Body of pancreas (tissue), 4 donors: ENCODE results near the gene EOLA2. TPM values are rescaled to one million over a fixed set of nuclear protein-coding genes. Genes with fewer than 3 reads are reported as not detected.

Experiments
- ATAC-seq: fragments of 150-250 bp; one replicate; pipeline ENCODE4 v1.9.1; 2016
- DNase-seq, 4 donors: peaks; one replicate each; pipeline ENCODE4 v3.0.0-alpha.2; 2019
- H3K27ac ChIP-seq, 4 donors: fragments of 200-600 bp; sonication (generic); 1 replicate in 3 of 4; 2 replicates in 1 of 4; pipeline versions ENCODE4 v1.5.1 to v1.6.1; 2016 to 2019; ENCODE audit warnings: mild to moderate bottlenecking in 1 of 4, mixed read lengths in 1 of 4, moderate library complexity in 1 of 4
- H3K27me3 ChIP-seq, 2 donors: fragments of 200-600 bp; sonication (generic); one replicate each; pipeline ENCODE4 v1.6.0; 2016; ENCODE audit warnings: mild to moderate bottlenecking in 1 of 2
- H3K36me3 ChIP-seq, 2 donors: fragments of 200-600 bp; sonication (generic); replicated peaks in 1 of 2; 2 replicates each; pipeline ENCODE4 v1.5.1; 2016; ENCODE audit warnings: low read depth in 2 of 2; ENCODE audit not compliant: insufficient read depth in 1 of 2
- H3K4me1 ChIP-seq: fragments of 200-600 bp; sonication (generic); one replicate; pipeline ENCODE4 v1.6.0; 2016
- H3K4me3 ChIP-seq, 2 donors: fragments of 200-600 bp; sonication (generic); 1 replicate in 1 of 2; 2 replicates in 1 of 2; pipeline ENCODE4 v1.5.1; 2016 to 2019
- H3K9me3 ChIP-seq, 3 donors: fragments of 200-600 bp; sonication (generic); 1 replicate in 2 of 3; 2 replicates in 1 of 3; pipeline ENCODE4 v1.5.1; 2016
- POLR2A ChIP-seq, 3 donors: fragments of 450-650 bp; IDR thresholded peaks; one replicate each; pipeline ENCODE4 v1.6.1; 2016; ENCODE audit warnings: antibody characterized with exemption in 3 of 3, mild to moderate bottlenecking in 2 of 3
- WGBS, 2 donors: methylation state at CpG; one replicate each; pipeline ENCODE4 v1.1.5; 2017; 5-methylcytosine and 5-hydroxymethylcytosine counted together
- intact Hi-C: fragments of 100-400 bp; cut with DNase I; formaldehyde crosslinking; loops from one replicate; pipeline ENCODE4 v1.15.1; 2023
- total RNA-seq, 2 donors: library from RNA; depleted of rRNA; stranded (reverse); fragments of >200 nt; gene quantifications; one replicate each; pipeline ENCODE4 v1.1.0, GENCODE V29; 2016
- TF ChIP-seq, protein P1 (sequence below), 7 experiments: fragments of 450-650 bp in 4 of 7; fragments of 200-600 bp in 3 of 7; sonication (generic) in 3 of 7; IDR thresholded peaks; one replicate each; pipeline ENCODE4 v1.5.1; 2016 to 2019; ENCODE audit warnings: antibody characterized with exemption in 7 of 7

The EOLA2 gene
- total RNA-seq, 2 donors from 2014 or later: 13.2 to 15.0 TPM

DNA sequence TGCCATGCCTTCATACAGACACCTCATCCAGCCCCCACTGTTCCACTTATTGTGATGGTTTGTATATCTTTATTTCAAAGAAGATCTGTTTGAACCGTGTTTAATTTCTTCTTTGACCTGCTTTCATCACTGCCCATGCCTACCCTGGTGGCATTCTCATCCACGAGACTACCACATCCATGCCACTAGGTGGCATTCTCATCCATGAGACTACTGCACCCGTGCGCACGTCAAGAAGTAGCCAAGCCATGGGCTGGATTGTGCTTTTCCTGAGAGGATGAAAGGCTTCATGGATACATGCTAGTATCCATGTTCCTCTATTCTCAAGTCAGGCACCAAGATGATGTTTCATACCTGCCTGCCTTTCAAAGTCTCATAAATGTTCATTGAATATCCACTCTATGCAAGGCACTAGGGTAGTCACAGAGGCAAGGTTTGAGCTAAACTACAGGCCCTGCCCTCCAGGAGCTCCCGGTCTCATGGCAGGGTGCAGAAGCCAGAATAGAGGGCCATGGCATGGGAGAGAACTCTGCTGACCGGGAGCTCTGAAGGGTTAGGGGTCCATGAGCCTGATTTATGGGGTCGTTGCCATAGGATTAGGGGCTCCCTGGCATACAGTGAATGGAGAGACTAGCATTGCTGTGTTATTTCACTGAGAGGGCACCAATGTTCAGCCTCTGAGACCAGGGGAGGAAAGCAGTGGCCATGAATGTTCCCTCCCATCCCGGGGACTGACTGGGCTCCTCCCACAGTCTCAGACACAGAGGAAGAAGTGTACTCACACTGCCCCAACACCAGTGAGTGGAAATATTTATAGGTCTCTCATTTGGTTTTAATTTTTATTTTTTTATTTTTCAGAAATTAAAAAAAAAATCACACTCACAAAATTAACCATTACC is 24.8 kb upstream of the EOLA2 start:
- no peaks in the 10 kb centered on the region for H3K4me1 ChIP-seq
- no peak overlapping the region for H3K27ac ChIP-seq
- ATAC-seq (peak; percentile 92), DNase-seq (peak; percentile 52 to 72 (median 68))
- no peaks in the 10 kb centered on the region for H3K9me3 ChIP-seq
- H3K27me3 ChIP-seq: no peaks in the 10 kb centered on the region
- 27 to 43% methylated on average over 2 to 7 of the region's 9 CpGs for WGBS, 2 donors
- no peaks in the 10 kb centered on the region for H3K36me3 ChIP-seq
- no peak overlapping the region for H3K4me3 ChIP-seq
- no peak for TF ChIP-seq POLR2A (IDR thresholded peaks at IDR 0.05)
- TF ChIP-seq, protein P1, sequence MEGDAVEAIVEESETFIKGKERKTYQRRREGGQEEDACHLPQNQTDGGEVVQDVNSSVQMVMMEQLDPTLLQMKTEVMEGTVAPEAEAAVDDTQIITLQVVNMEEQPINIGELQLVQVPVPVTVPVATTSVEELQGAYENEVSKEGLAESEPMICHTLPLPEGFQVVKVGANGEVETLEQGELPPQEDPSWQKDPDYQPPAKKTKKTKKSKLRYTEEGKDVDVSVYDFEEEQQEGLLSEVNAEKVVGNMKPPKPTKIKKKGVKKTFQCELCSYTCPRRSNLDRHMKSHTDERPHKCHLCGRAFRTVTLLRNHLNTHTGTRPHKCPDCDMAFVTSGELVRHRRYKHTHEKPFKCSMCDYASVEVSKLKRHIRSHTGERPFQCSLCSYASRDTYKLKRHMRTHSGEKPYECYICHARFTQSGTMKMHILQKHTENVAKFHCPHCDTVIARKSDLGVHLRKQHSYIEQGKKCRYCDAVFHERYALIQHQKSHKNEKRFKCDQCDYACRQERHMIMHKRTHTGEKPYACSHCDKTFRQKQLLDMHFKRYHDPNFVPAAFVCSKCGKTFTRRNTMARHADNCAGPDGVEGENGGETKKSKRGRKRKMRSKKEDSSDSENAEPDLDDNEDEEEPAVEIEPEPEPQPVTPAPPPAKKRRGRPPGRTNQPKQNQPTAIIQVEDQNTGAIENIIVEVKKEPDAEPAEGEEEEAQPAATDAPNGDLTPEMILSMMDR (IDR thresholded peaks at IDR 0.05): peak; percentile 39 to 80 (median 62)
- intact Hi-C loops: no loop called here

- TF ChIP-seq POLR2A (IDR thresholded peaks at IDR 0.05): no peak
- TF ChIP-seq, protein P1 (IDR thresholded peaks at IDR 0.05): no peak
- DNase-seq: no peak
- no peak overlapping the region for H3K4me3 ChIP-seq
- no peak for ATAC-seq
- H3K9me3 ChIP-seq: no peaks in the 10 kb centered on the region
- no peaks in the 10 kb centered on the region for H3K27me3 ChIP-seq
- H3K27ac ChIP-seq: no peak overlapping the region
- intact Hi-C loops: no loop called here
- H3K36me3 ChIP-seq: no peaks in the 10 kb centered on the region
- H3K4me1 ChIP-seq: no peaks in the 10 kb centered on the region
These were observed 23.7 kb upstream of the EOLA2 start for GRCh38 chrX:149962010-149962409.

GRCh38 chrX:149961572-149961971 is 23.3 kb upstream of the EOLA2 start:
- Histone ChIP-seq H3K36me3 (no peaks in the 10 kb centered on the region), H3K27ac (peak overlapping the region in 1 of 4 donors; percentile 25), H3K4me3 (no peak overlapping the region), H3K9me3 (no peaks in the 10 kb centered on the region), H3K27me3 (no peaks in the 10 kb centered on the region), H3K4me1 (no peaks in the 10 kb centered on the region)
- intact Hi-C loops: no loop called here
- ATAC-seq (peak; percentile 24), DNase-seq (no peak)
- TF ChIP-seq POLR2A (IDR thresholded peaks at IDR 0.05): no peak
- TF ChIP-seq, protein P1 (IDR thresholded peaks at IDR 0.05): no peak
- WGBS, 2 donors: 37 to 47% methylated on average over 2 of the region's 2 CpGs

GRCh38 chrX:149950681-149951080 is 12.4 kb upstream of the EOLA2 start:
- no peak for TF ChIP-seq POLR2A (IDR thresholded peaks at IDR 0.05)
- TF ChIP-seq, protein P1 (IDR thresholded peaks at IDR 0.05): peak; percentile 16 to 51 (median 37)
- no peak for ATAC-seq
- no peaks in the 10 kb centered on the region for H3K9me3 ChIP-seq
- DNase-seq: peak in 2 of 4 donors; percentile 27 to 38
- H3K27ac ChIP-seq: no peak overlapping the region
- H3K36me3 ChIP-seq: no peaks in the 10 kb centered on the region
- H3K4me3 ChIP-seq: no peak overlapping the region
- WGBS, 2 donors: 5 to 11% methylated on average over 1 of the region's 1 CpG
- H3K4me1 ChIP-seq: peaks cover 11% of the 10 kb centered on the region
- intact Hi-C loops: no loop called here
- H3K27me3 ChIP-seq: no peaks in the 10 kb centered on the region
